Measurements from ENCODE around the gene TSPAN17.

TSPAN17 gene

GRCh38 chr5:176618783-176619182 is 28.5 kb upstream of the TSPAN17 start:
- TF ChIP-seq, protein P1, sequence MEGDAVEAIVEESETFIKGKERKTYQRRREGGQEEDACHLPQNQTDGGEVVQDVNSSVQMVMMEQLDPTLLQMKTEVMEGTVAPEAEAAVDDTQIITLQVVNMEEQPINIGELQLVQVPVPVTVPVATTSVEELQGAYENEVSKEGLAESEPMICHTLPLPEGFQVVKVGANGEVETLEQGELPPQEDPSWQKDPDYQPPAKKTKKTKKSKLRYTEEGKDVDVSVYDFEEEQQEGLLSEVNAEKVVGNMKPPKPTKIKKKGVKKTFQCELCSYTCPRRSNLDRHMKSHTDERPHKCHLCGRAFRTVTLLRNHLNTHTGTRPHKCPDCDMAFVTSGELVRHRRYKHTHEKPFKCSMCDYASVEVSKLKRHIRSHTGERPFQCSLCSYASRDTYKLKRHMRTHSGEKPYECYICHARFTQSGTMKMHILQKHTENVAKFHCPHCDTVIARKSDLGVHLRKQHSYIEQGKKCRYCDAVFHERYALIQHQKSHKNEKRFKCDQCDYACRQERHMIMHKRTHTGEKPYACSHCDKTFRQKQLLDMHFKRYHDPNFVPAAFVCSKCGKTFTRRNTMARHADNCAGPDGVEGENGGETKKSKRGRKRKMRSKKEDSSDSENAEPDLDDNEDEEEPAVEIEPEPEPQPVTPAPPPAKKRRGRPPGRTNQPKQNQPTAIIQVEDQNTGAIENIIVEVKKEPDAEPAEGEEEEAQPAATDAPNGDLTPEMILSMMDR (IDR thresholded peaks at IDR 0.05): no peak

DNA sequence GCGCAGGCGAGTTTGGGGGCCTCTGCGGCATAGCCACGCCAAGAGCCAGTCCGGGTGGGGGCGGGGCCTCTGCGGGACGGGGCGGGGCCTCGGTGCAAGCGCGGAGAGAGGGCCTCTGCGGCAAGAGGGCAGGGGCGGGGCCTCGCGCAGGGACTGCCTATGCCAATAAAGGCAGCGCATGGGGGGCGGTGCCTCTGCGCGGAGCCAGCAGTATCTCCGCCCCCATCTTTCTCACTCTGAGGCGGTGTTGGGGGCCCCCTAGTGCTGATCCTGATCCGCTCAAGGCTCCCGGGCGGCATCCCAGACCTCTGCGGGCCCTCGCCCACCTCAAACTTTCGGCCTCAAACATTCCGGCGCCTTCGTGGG is 28.1 kb upstream of the TSPAN17 start:
- TF ChIP-seq, protein P1 (IDR thresholded peaks at IDR 0.05): no peak

DNA sequence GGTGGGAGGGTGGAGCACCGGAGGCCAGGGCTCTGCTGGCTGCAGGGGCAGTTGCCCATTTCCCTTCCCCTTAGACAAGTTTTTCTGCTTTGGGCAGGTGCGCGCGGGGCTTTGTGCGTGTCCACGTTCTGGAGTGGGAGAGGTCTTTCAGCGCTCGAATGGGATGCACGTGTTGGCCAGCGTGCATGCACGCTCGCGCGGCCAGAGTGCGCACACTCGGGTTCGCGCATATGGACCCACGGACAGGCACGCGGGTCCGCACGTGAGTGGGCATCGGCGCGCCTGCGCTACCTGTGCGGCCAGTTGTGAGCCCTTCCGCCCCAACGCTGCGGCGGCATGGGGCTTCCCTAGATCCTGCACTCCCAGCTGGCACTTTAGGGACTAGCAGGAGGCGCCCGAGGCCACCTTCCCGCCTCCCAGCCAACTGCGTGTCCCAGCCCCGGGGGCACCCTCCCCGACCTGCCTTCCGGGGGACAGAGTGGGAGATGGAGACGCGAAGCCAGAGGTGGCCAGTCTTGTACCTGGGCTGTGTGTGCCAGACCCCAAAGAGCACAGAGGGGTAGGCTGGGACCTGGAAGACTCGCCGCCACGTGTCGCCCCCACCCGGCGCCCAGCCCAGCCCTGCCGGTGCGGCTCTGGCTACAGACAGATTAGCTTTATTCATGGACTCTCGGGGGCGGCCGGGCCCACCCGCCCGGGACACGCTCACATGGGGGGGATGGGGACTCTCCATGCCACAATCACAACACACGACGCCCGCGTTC is 27.5 kb upstream of the TSPAN17 start:
- TF ChIP-seq, protein P1 (IDR thresholded peaks at IDR 0.05): no peak

- TF ChIP-seq, protein P1 (IDR thresholded peaks at IDR 0.05): no peak
Measured at GRCh38 chr5:176620333-176620981, 26.8 kb upstream of the TSPAN17 start.

- TF ChIP-seq, protein P1 (IDR thresholded peaks at IDR 0.05): no peak
Measured at GRCh38 chr5:176621661-176622079, 25.6 kb upstream of the TSPAN17 start.

DNA sequence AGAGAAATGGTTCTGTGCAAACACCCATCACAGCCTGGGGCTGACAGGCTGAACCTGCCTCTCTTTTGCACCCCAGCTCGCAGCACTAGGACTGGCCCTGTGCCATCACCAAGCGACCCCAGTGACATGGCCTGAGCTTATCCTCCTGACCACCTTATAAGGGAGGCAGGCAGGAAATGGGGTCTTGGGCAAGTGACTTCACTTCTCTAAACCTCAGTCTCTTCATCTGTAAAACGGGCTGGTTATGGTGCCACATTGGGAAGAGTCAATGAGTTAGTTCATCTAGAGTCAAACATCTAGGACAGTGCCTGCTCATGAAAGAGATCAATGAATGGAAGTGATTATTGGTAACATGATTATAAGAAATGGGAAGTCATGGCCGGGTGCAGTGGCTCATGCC is 23.1 kb upstream of the TSPAN17 start:
- TF ChIP-seq, protein P1 (IDR thresholded peaks at IDR 0.05): no peak

GRCh38 chr5:176624938-176625337 is 22.3 kb upstream of the TSPAN17 start:
- TF ChIP-seq, protein P1 (IDR thresholded peaks at IDR 0.05): no peak

Measured in LNCAP (cell line).